BLaER1 treated with 17β-estradiol and CSF1 and Interleukin-3, amounts not matched to agents 10 nM and 100 nM (cell line): ENCODE measurements around the gene NPEPPS.
A peak's percentile ranks its signal among the peaks of the same experiment; 100 is the strongest.

Experiments
- H3K27ac ChIP-seq, 11 experiments: shearing (Covaris generic); formaldehyde crosslinking; 2 replicates each; pipeline ENCODE4 v1.8.1; 2022
- H3K27me3 ChIP-seq, 11 experiments: shearing (Covaris generic); formaldehyde crosslinking; 2 replicates each; pipeline ENCODE4 v1.8.1; 2022
- H3K36me3 ChIP-seq, 11 experiments: shearing (Covaris generic); formaldehyde crosslinking; 2 replicates each; pipeline ENCODE4 v1.8.1; 2022
- H3K4me1 ChIP-seq, 10 experiments: shearing (Covaris generic); formaldehyde crosslinking; 2 replicates each; pipeline ENCODE4 v1.8.1; 2022
- H3K4me2 ChIP-seq, 11 experiments: shearing (Covaris generic); formaldehyde crosslinking; 2 replicates each; pipeline ENCODE4 v1.8.1; 2022
- H3K4me3 ChIP-seq, 10 experiments: shearing (Covaris generic); formaldehyde crosslinking; 2 replicates each; pipeline ENCODE4 v1.8.1; 2022
- H3K9ac ChIP-seq, 11 experiments: shearing (Covaris generic); formaldehyde crosslinking; 2 replicates each; pipeline ENCODE4 v1.8.1; 2022
- H3K9me3 ChIP-seq, 11 experiments: shearing (Covaris generic); formaldehyde crosslinking; replicated peaks in 1 of 11; 2 replicates each; pipeline ENCODE4 v1.8.1; 2022
- H4K20me1 ChIP-seq, 11 experiments: shearing (Covaris generic); formaldehyde crosslinking; 2 replicates each; pipeline ENCODE4 v1.8.1; 2022
- Cebpa-rat ChIP-seq, 11 experiments: shearing (Covaris generic); IDR thresholded peaks; 2 replicates each; pipeline ENCODE4 v1.8.1; 2022

The NPEPPS gene

GRCh38 chr17:47630614-47631013, 99.7 kb downstream of the NPEPPS start:
- Histone ChIP-seq H3K9me3 (no peaks in the 10 kb centered on the region), H3K27me3 (no peaks in the 10 kb centered on the region), H3K4me3 (no peak overlapping the region), H3K9ac (no peak overlapping the region), H3K27ac (no peak overlapping the region), H3K36me3 (peaks cover 0 to 51% (median 8%) of the 10 kb centered on the region in 11 experiments; a peak in 13 of 22 replicates), H4K20me1 (no peaks in the 10 kb centered on the region), H3K4me1 (peaks cover 0 to 23% (median 0%) of the 10 kb centered on the region in 10 experiments; a peak in 4 of 20 replicates), H3K4me2 (peak overlapping the region in 1 of 11 experiments; percentile 5; a peak in 1 of 22 replicates)
- no peak for TF ChIP-seq Cebpa-rat (IDR thresholded peaks at IDR 0.05)

GRCh38 chr17:47632991-47633390, 102.1 kb downstream of the NPEPPS start:
- H3K9ac ChIP-seq, result no peak overlapping the region

DNA sequence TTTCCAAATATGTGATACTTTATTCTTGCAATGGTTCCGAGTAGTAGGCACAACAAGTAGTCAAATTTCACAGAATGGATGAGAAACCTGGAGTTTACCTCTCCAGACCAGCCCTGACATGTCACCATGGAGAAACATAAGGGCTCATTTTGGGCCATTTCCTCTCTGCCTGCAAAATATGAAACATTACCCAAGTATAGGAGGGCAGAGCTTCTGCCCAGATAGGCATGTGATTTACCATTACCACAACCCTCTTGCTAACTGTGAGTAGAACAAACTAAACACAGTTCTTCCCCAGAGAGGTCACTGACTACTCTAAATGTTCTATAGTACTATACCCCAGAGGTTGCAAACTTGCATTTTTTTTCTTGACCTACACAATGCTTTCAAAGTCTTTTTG, 103.1 kb downstream of the NPEPPS start:
- H3K27ac ChIP-seq, result no peak overlapping the region
- no peak overlapping the region for H3K9ac ChIP-seq
- H3K4me2 ChIP-seq, result peak overlapping the region in 1 of 11 experiments; percentile 14; a peak in 1 of 22 replicates
- H3K9me3 ChIP-seq, result no peaks in the 10 kb centered on the region
- H3K27me3 ChIP-seq, result no peaks in the 10 kb centered on the region
- H4K20me1 ChIP-seq, result no peaks in the 10 kb centered on the region
- peaks cover 4 to 80% (median 23%) of the 10 kb centered on the region in 11 experiments; a peak in 16 of 22 replicates for H3K36me3 ChIP-seq
- H3K4me1 ChIP-seq, result peaks cover 9 to 33% (median 12%) of the 10 kb centered on the region in 10 experiments
- TF ChIP-seq Cebpa-rat (IDR thresholded peaks at IDR 0.05), result no peak
- H3K4me3 ChIP-seq, result no peak overlapping the region

More at GRCh38 chr17:47632991-47633390, 102.1 kb downstream of the NPEPPS start:
- Histone ChIP-seq H3K27me3 (no peaks in the 10 kb centered on the region), H3K4me3 (no peak overlapping the region), H3K27ac (no peak overlapping the region), H3K9me3 (no peaks in the 10 kb centered on the region), H3K4me1 (peaks cover 9 to 33% (median 12%) of the 10 kb centered on the region in 10 experiments), H3K36me3 (peaks cover 3 to 72% (median 16%) of the 10 kb centered on the region in 11 experiments; a peak in 16 of 22 replicates), H4K20me1 (no peaks in the 10 kb centered on the region), H3K4me2 (no peak overlapping the region)
- TF ChIP-seq Cebpa-rat (IDR thresholded peaks at IDR 0.05), result no peak

- Histone ChIP-seq H3K27ac (no peak overlapping the region), H3K36me3 (peaks cover 4 to 82% (median 23%) of the 10 kb centered on the region in 11 experiments; a peak in 16 of 22 replicates), H3K9me3 (no peaks in the 10 kb centered on the region), H3K9ac (no peak overlapping the region), H3K4me2 (no peak overlapping the region), H3K4me3 (no peak overlapping the region), H3K27me3 (no peaks in the 10 kb centered on the region), H4K20me1 (no peaks in the 10 kb centered on the region), H3K4me1 (peaks cover 9 to 29% (median 12%) of the 10 kb centered on the region in 10 experiments)
- TF ChIP-seq Cebpa-rat (IDR thresholded peaks at IDR 0.05), result no peak
Observed at GRCh38 chr17:47634870-47635269, 104.0 kb downstream of the NPEPPS start.

- Histone ChIP-seq H3K4me3 (no peak overlapping the region), H3K36me3 (peaks cover 4 to 79% (median 23%) of the 10 kb centered on the region in 11 experiments; a peak in 16 of 22 replicates), H3K4me2 (no peak overlapping the region; a peak in 1 of 22 replicates), H4K20me1 (no peaks in the 10 kb centered on the region), H3K27ac (no peak overlapping the region), H3K9ac (no peak overlapping the region), H3K27me3 (no peaks in the 10 kb centered on the region), H3K4me1 (peaks cover 9 to 25% (median 12%) of the 10 kb centered on the region in 10 experiments), H3K9me3 (no peaks in the 10 kb centered on the region)
- TF ChIP-seq Cebpa-rat (IDR thresholded peaks at IDR 0.05), result no peak
Observed at GRCh38 chr17:47635734-47636133, 104.8 kb downstream of the NPEPPS start.

DNA sequence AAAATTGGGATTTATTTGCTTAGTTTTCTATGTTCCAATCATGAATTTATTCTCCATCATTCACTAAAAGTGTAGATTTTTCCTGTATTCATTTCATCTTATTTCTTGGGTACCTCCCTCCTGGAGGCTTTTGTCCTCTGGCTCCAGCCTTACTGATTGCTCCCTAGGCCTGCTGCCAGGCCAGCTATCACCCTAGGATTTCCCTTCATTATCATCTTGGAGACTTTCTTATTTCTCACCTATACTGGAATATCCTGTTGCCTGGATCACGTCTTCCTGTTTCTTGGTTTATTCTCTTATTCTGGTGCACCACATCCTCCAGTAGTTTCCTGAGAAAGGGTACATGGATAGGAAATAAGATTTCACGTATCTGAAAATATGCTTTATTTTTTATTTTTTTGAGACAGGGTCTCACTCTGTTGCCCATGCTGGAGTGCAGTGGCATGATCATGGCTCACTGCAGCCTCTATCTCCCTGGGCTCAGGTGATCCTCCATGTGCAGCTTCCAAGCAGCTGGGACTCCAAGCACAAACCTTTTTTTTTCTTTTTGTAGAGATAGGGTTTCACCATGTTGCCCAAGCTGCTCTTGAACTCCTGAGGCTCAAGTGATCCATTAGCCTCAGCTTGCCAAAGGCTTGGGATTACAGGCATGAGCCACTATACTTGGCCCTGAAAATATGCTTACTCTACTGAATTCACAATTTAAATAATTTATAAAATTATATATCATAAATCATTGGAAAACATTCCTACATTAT, 105.5 kb downstream of the NPEPPS start:
- no peak overlapping the region for H3K4me3 ChIP-seq
- no peaks in the 10 kb centered on the region for H4K20me1 ChIP-seq
- H3K27ac ChIP-seq, result no peak overlapping the region
- TF ChIP-seq Cebpa-rat (IDR thresholded peaks at IDR 0.05), result no peak
- H3K27me3 ChIP-seq, result no peaks in the 10 kb centered on the region
- no peak overlapping the region; a peak in 1 of 22 replicates for H3K9ac ChIP-seq
- no peaks in the 10 kb centered on the region for H3K9me3 ChIP-seq
- peaks cover 4 to 72% (median 23%) of the 10 kb centered on the region in 11 experiments; a peak in 15 of 22 replicates for H3K36me3 ChIP-seq
- peaks cover 15 to 32% (median 18%) of the 10 kb centered on the region in 10 experiments for H3K4me1 ChIP-seq
- peak overlapping the region; percentile 4 to 73 (median 45); a peak in 20 of 22 replicates for H3K4me2 ChIP-seq

DNA sequence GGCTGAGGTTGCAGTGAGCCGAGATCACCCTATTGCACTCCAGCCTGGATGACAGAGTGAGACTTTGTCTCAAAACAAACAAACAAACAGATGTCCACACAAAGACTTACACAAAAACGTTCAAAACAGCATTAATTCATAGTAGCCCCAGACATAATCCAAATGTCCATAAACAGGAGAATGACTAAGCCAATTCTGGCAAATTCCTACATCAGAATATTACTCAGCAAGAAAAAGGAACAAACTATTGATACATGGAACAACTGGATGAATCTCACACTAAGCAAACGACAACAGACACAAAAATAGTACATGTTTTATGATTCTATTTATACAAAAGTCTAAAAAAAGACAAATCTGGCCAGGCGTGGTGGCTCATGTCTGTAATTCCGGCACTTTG, 108.0 kb downstream of the NPEPPS start:
- H3K4me2 ChIP-seq, result no peak overlapping the region
- H3K36me3 ChIP-seq, result peaks cover 8 to 50% (median 20%) of the 10 kb centered on the region in 11 experiments; a peak in 14 of 22 replicates
- no peaks in the 10 kb centered on the region for H3K9me3 ChIP-seq
- no peak overlapping the region for H3K9ac ChIP-seq
- no peak for TF ChIP-seq Cebpa-rat (IDR thresholded peaks at IDR 0.05)
- H4K20me1 ChIP-seq, result no peaks in the 10 kb centered on the region
- peaks cover 27 to 47% (median 34%) of the 10 kb centered on the region in 10 experiments for H3K4me1 ChIP-seq
- no peak overlapping the region for H3K4me3 ChIP-seq
- H3K27me3 ChIP-seq, result no peaks in the 10 kb centered on the region
- H3K27ac ChIP-seq, result no peak overlapping the region

- Histone ChIP-seq H3K36me3 (peaks cover 8 to 39% (median 14%) of the 10 kb centered on the region in 11 experiments; a peak in 14 of 22 replicates), H3K4me2 (no peak overlapping the region), H3K27ac (no peak overlapping the region), H3K4me3 (no peak overlapping the region), H3K4me1 (peaks cover 27 to 55% (median 42%) of the 10 kb centered on the region in 10 experiments), H3K27me3 (no peaks in the 10 kb centered on the region), H3K9ac (no peak overlapping the region), H4K20me1 (no peaks in the 10 kb centered on the region), H3K9me3 (no peaks in the 10 kb centered on the region)
- no peak for TF ChIP-seq Cebpa-rat (IDR thresholded peaks at IDR 0.05)
Observed at GRCh38 chr17:47640076-47640475, 109.2 kb downstream of the NPEPPS start.

GRCh38 chr17:47641202-47641601, 110.3 kb downstream of the NPEPPS start:
- TF ChIP-seq Cebpa-rat (IDR thresholded peaks at IDR 0.05), result no peak
- H3K4me3 ChIP-seq, result no peak overlapping the region
- no peaks in the 10 kb centered on the region for H3K9me3 ChIP-seq
- H3K27me3 ChIP-seq, result no peaks in the 10 kb centered on the region
- H4K20me1 ChIP-seq, result no peaks in the 10 kb centered on the region
- peak overlapping the region in 1 of 11 experiments; percentile 37; a peak in 1 of 22 replicates for H3K27ac ChIP-seq
- peaks cover 26 to 65% (median 43%) of the 10 kb centered on the region in 10 experiments for H3K4me1 ChIP-seq
- peaks cover 8 to 28% (median 13%) of the 10 kb centered on the region in 11 experiments; a peak in 13 of 22 replicates for H3K36me3 ChIP-seq
- peak overlapping the region in 10 of 11 experiments; percentile 15 to 69 (median 35); a peak in 21 of 22 replicates for H3K4me2 ChIP-seq
- H3K9ac ChIP-seq, result peak overlapping the region in 1 of 11 experiments; percentile 44; a peak in 1 of 22 replicates
